Spleen (tissue), 11 donors: ENCODE results near the gene DOCK10. TPM values are rescaled to one million over a fixed set of nuclear protein-coding genes. Genes with fewer than 3 reads are reported as not detected.

Source experiments
- DNase-seq: peaks from one replicate; pipeline ENCODE4 v3.0.0-alpha.2; 2020
- H3K27ac ChIP-seq, 8 donors: fragments of 200-600 bp; sonication (generic) in 7 of 8; 1 replicate in 4 of 8; 2 replicates in 4 of 8; pipeline versions ENCODE4 v1.5.0 to v1.8.0; 2016 to 2021; ENCODE audit warnings: inconsistent platforms in 4 of 8, mild to moderate bottlenecking in 4 of 8, moderate library complexity in 1 of 8
- H3K27me3 ChIP-seq, 7 donors: fragments of 200-600 bp; sonication (generic) in 6 of 7; replicated peaks in 1 of 7; 1 replicate in 4 of 7; 2 replicates in 3 of 7; pipeline versions ENCODE4 v1.5.0 to v1.8.0; 2016 to 2021; ENCODE audit warnings: inconsistent platforms in 3 of 7, mild to moderate bottlenecking in 1 of 7
- H3K36me3 ChIP-seq, 6 donors: fragments of 200-600 bp; sonication (generic) in 5 of 6; 1 replicate in 4 of 6; 2 replicates in 2 of 6; pipeline versions ENCODE4 v1.5.0 to v1.8.0; 2016 to 2021; ENCODE audit warnings: inconsistent platforms in 2 of 6
- H3K4me1 ChIP-seq, 6 donors: fragments of 200-600 bp; sonication (generic) in 5 of 6; 1 replicate in 3 of 6; 2 replicates in 3 of 6; pipeline versions ENCODE4 v1.5.0 to v1.8.0; 2016 to 2021; ENCODE audit warnings: inconsistent platforms in 3 of 6
- H3K4me3 ChIP-seq, 8 donors: fragments of 200-600 bp; sonication (generic) in 7 of 8; 1 replicate in 4 of 8; 2 replicates in 4 of 8; pipeline versions ENCODE4 v1.5.0 to v1.8.0; 2016 to 2021; ENCODE audit warnings: inconsistent platforms in 4 of 8, mild to moderate bottlenecking in 4 of 8, moderate library complexity in 2 of 8
- H3K9me3 ChIP-seq, 8 donors: fragments of 200-600 bp; sonication (generic) in 7 of 8; 1 replicate in 4 of 8; 2 replicates in 4 of 8; pipeline versions ENCODE4 v1.5.0 to v1.8.0; 2016 to 2021; ENCODE audit warnings: inconsistent platforms in 4 of 8
- CTCF ChIP-seq, 11 experiments: fragments of 200-600 bp in 7 of 11; fragments of 450-650 bp in 4 of 11; sonication (generic) in 4 of 11; IDR thresholded peaks in 8 of 11; conservative IDR thresholded peaks in 3 of 11; 1 replicate in 7 of 11; 2 replicates in 4 of 11; pipeline versions ENCODE4 v1.4.0 to v1.8.0; 2016 to 2021; ENCODE audit warnings: antibody characterized with exemption in 11 of 11, inconsistent platforms in 4 of 11, mild to moderate bottlenecking in 1 of 11
- POLR2A ChIP-seq, 3 donors: fragments of 450-650 bp; IDR thresholded peaks; one replicate each; pipeline ENCODE4 v1.5.1; 2017; ENCODE audit warnings: antibody characterized with exemption in 3 of 3, mild to moderate bottlenecking in 1 of 3
- POLR2AphosphoS5 ChIP-seq, 3 donors: sonication (generic); formaldehyde crosslinking; IDR thresholded peaks; one replicate each; pipeline ENCODE4 v1.5.1; 2017; ENCODE audit warnings: antibody characterized with exemption in 3 of 3
- WGBS, 5 donors: extraction: QIAGEN DNeasy Blood & Tissue Kit in 3 of 5; methylation state at CpG; one replicate each; pipeline versions ENCODE4 v1.1.5 to v1.1.7; 2013 to 2018; 5-methylcytosine and 5-hydroxymethylcytosine counted together
- intact Hi-C: fragments of 100-400 bp; cut with DNase I; formaldehyde crosslinking; loops from one replicate; pipeline ENCODE4 v1.15.0; 2023; ENCODE audit warnings: low total_unique reads
- polyA plus RNA-seq, 3 donors: library from polyadenylated mRNA; stranded (reverse); fragments of 200-250 nt; gene quantifications; one replicate each; pipeline ENCODE4 v1.2.1, GENCODE V29; 2013
- total RNA-seq, 7 donors: library from RNA; depleted of rRNA in 3 of 7; stranded (reverse); fragments of >200 nt in 3 of 7; fragmentation: NEBNext Ultra II Directional in 4 of 7; extraction: Animal tissue kit (Norgen Biotek cat#: 25700) in 4 of 7; gene quantifications; one replicate each; pipeline versions ENCODE4 v1.1.0 to v1.2.1, GENCODE V29; 2016 to 2021
- donor health status: healthy with polysubstance abuse.
- donor health status: DM: no; HTN: no; CAD: no; lungs with moderate emphysema.
- donor health status: DM: no; HTN: no; CAD: no.
- donor health status: Bipolar disorder and iron deficiency.
- donor health status: healthy.
- donor health status: DM: no; HTN: no; CAD: no.
- donor health status: DM: yes; HTN: yes; CAD: no.

The DOCK10 gene
- total and polyA plus RNA-seq, 10 donors, result 12.5 to 203 (median 158) TPM

- TF ChIP-seq POLR2AphosphoS5 (IDR thresholded peaks at IDR 0.05), result no peak
- TF ChIP-seq POLR2A (IDR thresholded peaks at IDR 0.05), result no peak
- TF ChIP-seq CTCF (IDR thresholded peaks at IDR 0.05 in 8 of 11, conservative IDR thresholded peaks at IDR 0.05 in 3 of 11), result no peak
- Histone ChIP-seq H3K27me3 (no peaks in the 10 kb centered on the region), H3K36me3 (peaks cover 4 to 100% (median 95%) of the 10 kb centered on the region in 6 donors), H3K9me3 (no peaks in the 10 kb centered on the region), H3K4me1 (peaks cover 0 to 4% (median 0%) of the 10 kb centered on the region in 6 donors), H3K27ac (peak overlapping the region in 3 of 8 donors; percentile 3 to 37 (median 14)), H3K4me3 (no peak overlapping the region)
- no peak for DNase-seq
- 85 to 98% (median 90%) methylated on average over 2 of the region's 2 CpGs for WGBS, 5 donors
- intact Hi-C loops, result no loop called here
Observed at GRCh38 chr2:224798180-224798579, 244.1 kb downstream of the DOCK10 start.

DNA sequence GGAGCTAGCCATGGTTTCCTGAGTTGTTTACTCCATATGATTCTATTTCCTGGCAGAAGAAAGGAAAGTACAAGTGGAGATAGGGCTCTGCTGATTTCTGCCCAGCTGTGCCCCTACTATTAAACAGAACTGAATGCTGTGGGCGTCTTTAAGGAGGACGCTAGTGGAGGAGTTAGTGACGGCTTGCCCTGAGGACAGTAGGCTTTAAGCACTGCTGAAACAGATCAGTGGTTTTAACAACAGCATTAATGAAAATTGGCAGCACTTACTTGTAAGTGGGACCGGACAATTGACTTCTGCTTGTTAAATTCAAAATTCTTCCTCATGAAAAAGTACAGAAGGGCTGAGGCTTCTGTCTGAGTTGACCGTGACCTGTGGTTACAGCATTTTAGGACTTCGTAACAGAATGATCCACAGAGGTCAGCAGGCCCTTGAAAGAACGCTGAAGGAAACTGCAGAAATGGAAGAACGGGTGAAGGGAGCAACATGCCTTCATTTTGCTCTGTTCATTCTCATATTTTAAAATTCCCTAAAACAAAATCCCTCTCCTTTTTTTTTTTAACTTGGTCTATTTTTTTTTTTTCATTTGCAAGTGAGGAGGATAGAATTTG, 245.5 kb downstream of the DOCK10 start:
- TF ChIP-seq POLR2A (IDR thresholded peaks at IDR 0.05) (no peak), CTCF (IDR thresholded peaks at IDR 0.05 in 8 of 11, conservative IDR thresholded peaks at IDR 0.05 in 3 of 11) (no peak), POLR2AphosphoS5 (IDR thresholded peaks at IDR 0.05) (peak in 1 of 3 donors; percentile 45)
- Histone ChIP-seq H3K4me1 (peaks cover 0 to 4% (median 0%) of the 10 kb centered on the region in 6 donors), H3K36me3 (peaks cover 4 to 100% (median 94%) of the 10 kb centered on the region in 6 donors), H3K27ac (peak overlapping the region in 2 of 8 donors; percentile 6 to 37), H3K4me3 (no peak overlapping the region), H3K9me3 (no peaks in the 10 kb centered on the region), H3K27me3 (no peaks in the 10 kb centered on the region)
- WGBS, 5 donors, result 74 to 90% (median 86%) methylated on average over 8 of the region's 8 CpGs
- DNase-seq, result no peak
- intact Hi-C loops, result no loop called here

- DNase-seq, result no peak
- peak overlapping the region in 1 of 8 donors; percentile 13 for H3K27ac ChIP-seq
- WGBS, 5 donors, result 73 to 89% (median 76%) methylated on average over 3 of the region's 3 CpGs
- no peaks in the 10 kb centered on the region for H3K9me3 ChIP-seq
- no peak for TF ChIP-seq POLR2AphosphoS5 (IDR thresholded peaks at IDR 0.05)
- no peak for TF ChIP-seq POLR2A (IDR thresholded peaks at IDR 0.05)
- no peak for TF ChIP-seq CTCF (IDR thresholded peaks at IDR 0.05 in 8 of 11, conservative IDR thresholded peaks at IDR 0.05 in 3 of 11)
- peaks cover 0 to 4% (median 0%) of the 10 kb centered on the region in 6 donors for H3K4me1 ChIP-seq
- H3K36me3 ChIP-seq, result peaks cover 4 to 100% (median 91%) of the 10 kb centered on the region in 6 donors
- H3K27me3 ChIP-seq, result no peaks in the 10 kb centered on the region
- intact Hi-C loops, result no loop called here
- H3K4me3 ChIP-seq, result no peak overlapping the region
Observed at GRCh38 chr2:224793946-224794345, 248.3 kb downstream of the DOCK10 start.

DNA sequence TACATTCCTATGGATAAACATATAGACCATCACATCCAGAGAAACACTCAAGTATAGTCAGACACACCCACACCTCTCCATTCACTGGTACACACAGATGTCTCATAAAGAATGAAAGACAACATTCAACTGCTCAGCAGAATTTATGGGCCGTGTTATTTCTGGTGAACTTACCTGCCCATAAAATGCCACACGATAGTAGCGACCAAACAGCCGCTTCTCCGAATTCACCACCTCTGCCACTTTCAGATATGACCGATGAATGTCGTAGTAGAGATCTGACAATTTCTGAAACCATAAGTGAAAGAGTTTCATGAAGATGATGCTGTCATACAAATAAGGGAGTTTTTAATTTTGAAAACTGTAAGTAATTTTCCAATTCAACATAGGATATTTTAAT, 255.4 kb downstream of the DOCK10 start:
- Histone ChIP-seq H3K9me3 (no peaks in the 10 kb centered on the region), H3K4me3 (no peak overlapping the region), H3K27me3 (no peaks in the 10 kb centered on the region), H3K4me1 (peaks cover 0 to 10% (median 4%) of the 10 kb centered on the region in 6 donors), H3K27ac (no peak overlapping the region), H3K36me3 (peaks cover 3 to 100% (median 82%) of the 10 kb centered on the region in 6 donors)
- WGBS, 5 donors, result 87 to 96% (median 88%) methylated on average over 7 of the region's 7 CpGs
- intact Hi-C loops, result loop anchor here (10.0 kb wide), 1 partner anchor 218 kb away; no protein-coding TSS in a partner anchor
- TF ChIP-seq POLR2AphosphoS5 (IDR thresholded peaks at IDR 0.05), result no peak
- TF ChIP-seq POLR2A (IDR thresholded peaks at IDR 0.05), result no peak
- TF ChIP-seq CTCF (IDR thresholded peaks at IDR 0.05 in 8 of 11, conservative IDR thresholded peaks at IDR 0.05 in 3 of 11), result no peak
- no peak for DNase-seq
